Breast epithelium (tissue), 4 donors: Measurements from ENCODE around the gene PPP2R5D. TPM values are rescaled to one million over a fixed set of nuclear protein-coding genes. Genes with fewer than 3 reads are reported as not detected.
A peak's percentile ranks its signal among the peaks of the same experiment; 100 is the strongest.

Experiments used
- DNase-seq, 2 donors: peaks; one replicate each; pipeline ENCODE4 v3.0.0-alpha.2; 2019; ENCODE audit warnings: low spot score in 2 of 2
- H3K27ac ChIP-seq, 2 donors: fragments of 200-600 bp; sonication (generic) in 1 of 2; one replicate each; pipeline ENCODE4 v1.5.1; 2016 to 2019; ENCODE audit warnings: mild to moderate bottlenecking in 1 of 2
- H3K27me3 ChIP-seq, 2 donors: fragments of 200-600 bp; sonication (generic) in 1 of 2; one replicate each; pipeline versions ENCODE4 v1.5.1 to v1.6.0; 2017 to 2019; ENCODE audit warnings: control low read depth in 1 of 2, mild to moderate bottlenecking in 1 of 2
- H3K36me3 ChIP-seq: fragments of 200-600 bp; one replicate; pipeline ENCODE4 v1.5.1; 2019
- H3K4me1 ChIP-seq, 2 donors: fragments of 200-600 bp; sonication (generic); one replicate each; pipeline ENCODE4 v1.5.1; 2016 to 2019; ENCODE audit warnings: control low read depth in 1 of 2
- H3K4me3 ChIP-seq, 3 donors: fragments of 200-600 bp; sonication (generic); 1 replicate in 2 of 3; 2 replicates in 1 of 3; pipeline ENCODE4 v1.5.1; 2016 to 2019; ENCODE audit warnings: mild to moderate bottlenecking in 3 of 3, moderate library complexity in 2 of 3
- H3K9me3 ChIP-seq, 2 donors: fragments of 200-600 bp; sonication (generic) in 1 of 2; one replicate each; pipeline ENCODE4 v1.5.1; 2016 to 2019; ENCODE audit warnings: control low read depth in 1 of 2
- POLR2A ChIP-seq: fragments of 450-650 bp; IDR thresholded peaks from one replicate; pipeline ENCODE4 v1.6.1; 2016; ENCODE audit warnings: antibody characterized with exemption, mild to moderate bottlenecking, moderate library complexity
- POLR2AphosphoS5 ChIP-seq, 3 donors: sonication (generic); formaldehyde crosslinking; IDR thresholded peaks; one replicate each; pipeline ENCODE4 v1.6.1; 2017; ENCODE audit warnings: antibody characterized with exemption in 3 of 3
- intact Hi-C: fragments of 100-400 bp; cut with DNase I; formaldehyde crosslinking; loops from one replicate; pipeline ENCODE4 v1.15.1; 2023; ENCODE audit warnings: low total_unique reads
- total RNA-seq, 3 donors: library from RNA; depleted of rRNA; stranded (reverse); fragments of >200 nt; gene quantifications; one replicate each; pipeline ENCODE4 v1.1.0, GENCODE V29; 2016
- TF ChIP-seq, protein P1 (sequence below), 3 donors: fragments of 450-650 bp; IDR thresholded peaks; one replicate each; pipeline ENCODE4 v1.5.1; 2016 to 2017; ENCODE audit warnings: antibody characterized with exemption in 3 of 3, mild to moderate bottlenecking in 3 of 3, moderate library complexity in 3 of 3

Gene PPP2R5D
- total RNA-seq, 3 donors from 2014 or later: 25.2 to 35.6 (median 34.7) TPM

DNA sequence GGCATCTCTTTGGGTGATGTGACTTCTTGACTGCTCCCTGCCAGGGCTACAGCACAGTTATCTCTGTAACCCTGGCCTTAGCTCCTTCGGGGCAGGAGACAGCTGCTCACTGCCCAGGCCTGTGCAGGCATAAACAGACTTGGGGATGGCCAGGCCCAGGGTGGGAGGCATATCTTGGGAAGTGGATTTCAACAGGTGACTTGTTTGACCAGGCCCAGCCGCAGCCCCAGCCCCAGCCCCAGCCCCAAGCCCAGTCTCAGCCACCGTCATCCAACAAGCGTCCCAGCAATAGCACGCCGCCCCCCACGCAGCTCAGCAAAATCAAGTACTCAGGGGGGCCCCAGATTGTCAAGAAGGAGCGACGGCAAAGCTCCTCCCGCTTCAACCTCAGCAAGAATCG, 21.9 kb downstream of the PPP2R5D start:
- Histone ChIP-seq H3K27me3 (no peaks in the 10 kb centered on the region), H3K36me3 (no peaks in the 10 kb centered on the region), H3K4me1 (no peaks in the 10 kb centered on the region), H3K9me3 (no peaks in the 10 kb centered on the region), H3K27ac (no peak overlapping the region), H3K4me3 (no peak overlapping the region)
- TF ChIP-seq POLR2AphosphoS5 (IDR thresholded peaks at IDR 0.05) (no peak), POLR2A (no peak)
- TF ChIP-seq, protein P1, sequence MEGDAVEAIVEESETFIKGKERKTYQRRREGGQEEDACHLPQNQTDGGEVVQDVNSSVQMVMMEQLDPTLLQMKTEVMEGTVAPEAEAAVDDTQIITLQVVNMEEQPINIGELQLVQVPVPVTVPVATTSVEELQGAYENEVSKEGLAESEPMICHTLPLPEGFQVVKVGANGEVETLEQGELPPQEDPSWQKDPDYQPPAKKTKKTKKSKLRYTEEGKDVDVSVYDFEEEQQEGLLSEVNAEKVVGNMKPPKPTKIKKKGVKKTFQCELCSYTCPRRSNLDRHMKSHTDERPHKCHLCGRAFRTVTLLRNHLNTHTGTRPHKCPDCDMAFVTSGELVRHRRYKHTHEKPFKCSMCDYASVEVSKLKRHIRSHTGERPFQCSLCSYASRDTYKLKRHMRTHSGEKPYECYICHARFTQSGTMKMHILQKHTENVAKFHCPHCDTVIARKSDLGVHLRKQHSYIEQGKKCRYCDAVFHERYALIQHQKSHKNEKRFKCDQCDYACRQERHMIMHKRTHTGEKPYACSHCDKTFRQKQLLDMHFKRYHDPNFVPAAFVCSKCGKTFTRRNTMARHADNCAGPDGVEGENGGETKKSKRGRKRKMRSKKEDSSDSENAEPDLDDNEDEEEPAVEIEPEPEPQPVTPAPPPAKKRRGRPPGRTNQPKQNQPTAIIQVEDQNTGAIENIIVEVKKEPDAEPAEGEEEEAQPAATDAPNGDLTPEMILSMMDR (IDR thresholded peaks at IDR 0.05): no peak
- intact Hi-C loops: no loop called here
- no peak for DNase-seq

GRCh38 chr6:43007126-43007525, 22.8 kb downstream of the PPP2R5D start:
- Histone ChIP-seq H3K27me3 (no peaks in the 10 kb centered on the region), H3K9me3 (no peaks in the 10 kb centered on the region), H3K27ac (no peak overlapping the region), H3K36me3 (no peaks in the 10 kb centered on the region), H3K4me3 (no peak overlapping the region), H3K4me1 (no peaks in the 10 kb centered on the region)
- TF ChIP-seq POLR2A (no peak), POLR2AphosphoS5 (IDR thresholded peaks at IDR 0.05) (no peak)
- TF ChIP-seq, protein P1 (IDR thresholded peaks at IDR 0.05): no peak
- no peak for DNase-seq
- intact Hi-C loops: no loop called here

GRCh38 chr6:43009124-43009523, 24.8 kb downstream of the PPP2R5D start:
- Histone ChIP-seq H3K4me1 (peaks cover 3 to 11% of the 10 kb centered on the region in 2 donors), H3K36me3 (no peaks in the 10 kb centered on the region), H3K27me3 (no peaks in the 10 kb centered on the region), H3K4me3 (no peak overlapping the region), H3K9me3 (no peaks in the 10 kb centered on the region), H3K27ac (no peak overlapping the region)
- TF ChIP-seq, protein P1 (IDR thresholded peaks at IDR 0.05): peak in 2 of 3 donors; percentile 25 to 28
- TF ChIP-seq POLR2A (no peak), POLR2AphosphoS5 (IDR thresholded peaks at IDR 0.05) (no peak)
- intact Hi-C loops: no loop called here
- DNase-seq: no peak

DNA sequence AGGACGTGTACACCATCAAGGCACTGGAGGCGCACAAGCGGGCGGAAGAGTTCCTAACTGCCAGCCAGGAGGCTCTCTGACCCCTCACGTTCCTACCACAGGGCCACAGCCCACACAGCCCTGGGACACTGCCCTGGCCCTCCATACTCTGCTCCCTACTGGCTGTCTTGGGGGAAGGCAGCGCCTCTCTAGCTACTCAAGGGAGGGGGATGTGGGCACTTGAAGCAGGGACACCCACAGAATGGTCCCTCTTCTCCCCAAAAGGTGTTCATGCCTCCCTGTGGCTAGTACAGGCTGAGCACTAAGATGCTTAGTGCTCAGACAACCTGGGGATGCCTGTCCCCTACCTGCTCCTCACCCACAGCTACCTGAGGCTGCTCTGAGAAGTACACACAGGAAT, 26.8 kb downstream of the PPP2R5D start:
- intact Hi-C loops: no loop called here
- no peak for DNase-seq
- no peaks in the 10 kb centered on the region for H3K27me3 ChIP-seq
- H3K36me3 ChIP-seq: no peaks in the 10 kb centered on the region
- H3K4me3 ChIP-seq: no peak overlapping the region
- H3K4me1 ChIP-seq: peaks cover 7 to 24% of the 10 kb centered on the region in 2 donors
- no peak overlapping the region for H3K27ac ChIP-seq
- TF ChIP-seq POLR2A (no peak), POLR2AphosphoS5 (IDR thresholded peaks at IDR 0.05) (no peak)
- TF ChIP-seq, protein P1 (IDR thresholded peaks at IDR 0.05): no peak
- no peaks in the 10 kb centered on the region for H3K9me3 ChIP-seq

GRCh38 chr6:43012364-43012763, 28.0 kb downstream of the PPP2R5D start:
- intact Hi-C loops: no loop called here
- no peaks in the 10 kb centered on the region for H3K27me3 ChIP-seq
- TF ChIP-seq POLR2A (no peak), POLR2AphosphoS5 (IDR thresholded peaks at IDR 0.05) (no peak)
- DNase-seq: no peak
- peak overlapping the region in 1 of 3 donors; percentile 77 for H3K4me3 ChIP-seq
- no peaks in the 10 kb centered on the region for H3K36me3 ChIP-seq
- H3K27ac ChIP-seq: peak overlapping the region; percentile 14 to 88
- H3K4me1 ChIP-seq: peaks cover 7 to 36% of the 10 kb centered on the region in 2 donors
- H3K9me3 ChIP-seq: no peaks in the 10 kb centered on the region
